HepG2 (cell line): ENCODE data around the gene ATG4D. TPM values are rescaled to one million over a fixed set of nuclear protein-coding genes. Genes with fewer than 3 reads are reported as not detected.

Experiments used
- CHD4 ChIP-seq: fragments of 200-600 bp; sonication (generic); IDR thresholded peaks from 2 replicates; pipeline ENCODE4 v1.7.0; 2017; ENCODE audit warnings: mild to moderate bottlenecking, low read length, borderline replicate concordance
- FOXM1 ChIP-seq: sonication (generic); formaldehyde crosslinking; IDR thresholded peaks from 2 replicates; pipeline ENCODE4 v1.5.0; 2020; ENCODE audit warnings: missing genetic modification reagents
- KAT8 ChIP-seq: IDR thresholded peaks from 2 replicates; pipeline ENCODE4 v1.6.1; 2016; ENCODE audit warnings: missing genetic modification reagents, missing compliant biosample characterization
- KDM3A ChIP-seq: IDR thresholded peaks from 2 replicates; pipeline ENCODE4 v1.6.1; 2018; ENCODE audit warnings: low read depth, missing compliant biosample characterization
- LBX2 ChIP-seq: sonication (generic); formaldehyde crosslinking; IDR thresholded peaks from 2 replicates; pipeline ENCODE4 v1.5.0; 2020; ENCODE audit warnings: missing genetic modification reagents, mild to moderate bottlenecking, borderline replicate concordance
- MED8 ChIP-seq: sonication (generic); formaldehyde crosslinking; IDR thresholded peaks from 2 replicates; pipeline ENCODE4 v1.8.1; 2023; ENCODE audit warnings: mild to moderate bottlenecking, missing genetic modification reagents; ENCODE audit not compliant: insufficient replicate concordance
- NFE2 ChIP-seq: sonication (generic); formaldehyde crosslinking; IDR thresholded peaks from 2 replicates; pipeline ENCODE4 v1.4.0; 2020; ENCODE audit warnings: missing genetic modification reagents
- POLR2A ChIP-seq, 2 experiments: IDR thresholded peaks; 2 replicates each; pipeline ENCODE4 v1.6.1; 2011; ENCODE audit warnings: low read depth in 2 of 2, low read length in 2 of 2, mild to moderate bottlenecking in 1 of 2, moderate library complexity in 1 of 2; ENCODE audit not compliant: insufficient read depth in 1 of 2
- RELA ChIP-seq: sonication (generic); formaldehyde crosslinking; IDR thresholded peaks from 2 replicates; pipeline ENCODE4 v1.4.0; 2020; ENCODE audit warnings: missing genetic modification reagents
- SMYD3 ChIP-seq: sonication (generic); formaldehyde crosslinking; IDR thresholded peaks from 2 replicates; pipeline ENCODE4 v1.8.1; 2023; ENCODE audit warnings: mild to moderate bottlenecking, missing genetic modification reagents
- TBP ChIP-seq: sonication (generic); formaldehyde crosslinking; IDR thresholded peaks from 2 replicates; pipeline ENCODE4 v1.5.0; 2020; ENCODE audit warnings: missing genetic modification reagents
- TEAD2 ChIP-seq: sonication (generic); formaldehyde crosslinking; IDR thresholded peaks from 2 replicates; pipeline ENCODE4 v1.9.0; 2021; ENCODE audit warnings: missing genetic modification reagents
- ZNF235 ChIP-seq: sonication (generic); formaldehyde crosslinking; IDR thresholded peaks from 2 replicates; pipeline ENCODE4 v1.8.1; 2023; ENCODE audit warnings: mild to moderate bottlenecking, missing genetic modification reagents, borderline replicate concordance
- ZNF292 ChIP-seq: sonication (generic); formaldehyde crosslinking; IDR thresholded peaks from 2 replicates; pipeline ENCODE4 v1.8.1; 2022; ENCODE audit warnings: mild to moderate bottlenecking, low read depth, missing genetic modification reagents, borderline replicate concordance
- ZNF367 ChIP-seq: sonication (generic); formaldehyde crosslinking; IDR thresholded peaks from 2 replicates; pipeline ENCODE4 v1.4.0; 2020; ENCODE audit warnings: missing genetic modification reagents, borderline replicate concordance
- ZNF674 ChIP-seq: sonication (generic); formaldehyde crosslinking; IDR thresholded peaks from 2 replicates; pipeline ENCODE4 v1.5.0; 2020; ENCODE audit warnings: low read depth, mild to moderate bottlenecking, missing genetic modification reagents
- ZNF687 ChIP-seq: sonication (generic); formaldehyde crosslinking; IDR thresholded peaks from 2 replicates; pipeline ENCODE4 v1.5.1; 2020; ENCODE audit warnings: mild to moderate bottlenecking, missing genetic modification reagents, moderate library complexity
- ZNF788 ChIP-seq: sonication (generic); formaldehyde crosslinking; IDR thresholded peaks from 2 replicates; pipeline ENCODE4 v1.5.0; 2020; ENCODE audit warnings: mild to moderate bottlenecking, missing genetic modification reagents, borderline replicate concordance
- ZNF841 ChIP-seq: sonication (generic); formaldehyde crosslinking; IDR thresholded peaks from 2 replicates; pipeline ENCODE4 v1.8.1; 2023; ENCODE audit warnings: missing genetic modification reagents, borderline replicate concordance
- ZNF879 ChIP-seq: sonication (generic); formaldehyde crosslinking; IDR thresholded peaks from 2 replicates; pipeline ENCODE4 v1.8.1; 2023; ENCODE audit warnings: missing genetic modification reagents
- polyA plus RNA-seq, 8 experiments: library from polyadenylated mRNA; depleted of rRNA in 3 of 8; stranded (reverse) in 7 of 8; unstranded in 1 of 8; fragments of >200 nt; fragmentation: Illumina TruSeq in 4 of 8; extraction: Trizol in 4 of 8; gene quantifications; 2 replicates each; pipeline versions ENCODE4 v1.2.1 to v1.2.3, GENCODE V29; 2011 to 2016; ENCODE audit warnings: low read depth in 4 of 8, missing spikeins in 1 of 8, mixed read lengths in 1 of 8; ENCODE audit not compliant: insufficient read depth in 1 of 8
- total RNA-seq, 5 experiments: library from RNA; depleted of rRNA; stranded (reverse); fragments of >200 nt; fragmentation: Illumina TruSeq; extraction: Trizol; gene quantifications; 2 replicates each; pipeline ENCODE4 v1.2.3, GENCODE V29; 2016; ENCODE audit warnings: low read depth in 1 of 5
- TF ChIP-seq, protein P1 (sequence below): IDR thresholded peaks from 2 replicates; pipeline ENCODE4 v1.6.1; 2016; ENCODE audit warnings: low read depth, missing genetic modification reagents, missing compliant biosample characterization

Gene ATG4D
- total and polyA plus RNA-seq, 2 of the 13 experiments (the other 11 are each of a cell fraction or from before 2014, with no cell fraction given) = 17.8 to 19.0 TPM

GRCh38 chr19:10502524-10503001, 41.1 kb upstream of the ATG4D start (continued):
- TF ChIP-seq, protein P1, sequence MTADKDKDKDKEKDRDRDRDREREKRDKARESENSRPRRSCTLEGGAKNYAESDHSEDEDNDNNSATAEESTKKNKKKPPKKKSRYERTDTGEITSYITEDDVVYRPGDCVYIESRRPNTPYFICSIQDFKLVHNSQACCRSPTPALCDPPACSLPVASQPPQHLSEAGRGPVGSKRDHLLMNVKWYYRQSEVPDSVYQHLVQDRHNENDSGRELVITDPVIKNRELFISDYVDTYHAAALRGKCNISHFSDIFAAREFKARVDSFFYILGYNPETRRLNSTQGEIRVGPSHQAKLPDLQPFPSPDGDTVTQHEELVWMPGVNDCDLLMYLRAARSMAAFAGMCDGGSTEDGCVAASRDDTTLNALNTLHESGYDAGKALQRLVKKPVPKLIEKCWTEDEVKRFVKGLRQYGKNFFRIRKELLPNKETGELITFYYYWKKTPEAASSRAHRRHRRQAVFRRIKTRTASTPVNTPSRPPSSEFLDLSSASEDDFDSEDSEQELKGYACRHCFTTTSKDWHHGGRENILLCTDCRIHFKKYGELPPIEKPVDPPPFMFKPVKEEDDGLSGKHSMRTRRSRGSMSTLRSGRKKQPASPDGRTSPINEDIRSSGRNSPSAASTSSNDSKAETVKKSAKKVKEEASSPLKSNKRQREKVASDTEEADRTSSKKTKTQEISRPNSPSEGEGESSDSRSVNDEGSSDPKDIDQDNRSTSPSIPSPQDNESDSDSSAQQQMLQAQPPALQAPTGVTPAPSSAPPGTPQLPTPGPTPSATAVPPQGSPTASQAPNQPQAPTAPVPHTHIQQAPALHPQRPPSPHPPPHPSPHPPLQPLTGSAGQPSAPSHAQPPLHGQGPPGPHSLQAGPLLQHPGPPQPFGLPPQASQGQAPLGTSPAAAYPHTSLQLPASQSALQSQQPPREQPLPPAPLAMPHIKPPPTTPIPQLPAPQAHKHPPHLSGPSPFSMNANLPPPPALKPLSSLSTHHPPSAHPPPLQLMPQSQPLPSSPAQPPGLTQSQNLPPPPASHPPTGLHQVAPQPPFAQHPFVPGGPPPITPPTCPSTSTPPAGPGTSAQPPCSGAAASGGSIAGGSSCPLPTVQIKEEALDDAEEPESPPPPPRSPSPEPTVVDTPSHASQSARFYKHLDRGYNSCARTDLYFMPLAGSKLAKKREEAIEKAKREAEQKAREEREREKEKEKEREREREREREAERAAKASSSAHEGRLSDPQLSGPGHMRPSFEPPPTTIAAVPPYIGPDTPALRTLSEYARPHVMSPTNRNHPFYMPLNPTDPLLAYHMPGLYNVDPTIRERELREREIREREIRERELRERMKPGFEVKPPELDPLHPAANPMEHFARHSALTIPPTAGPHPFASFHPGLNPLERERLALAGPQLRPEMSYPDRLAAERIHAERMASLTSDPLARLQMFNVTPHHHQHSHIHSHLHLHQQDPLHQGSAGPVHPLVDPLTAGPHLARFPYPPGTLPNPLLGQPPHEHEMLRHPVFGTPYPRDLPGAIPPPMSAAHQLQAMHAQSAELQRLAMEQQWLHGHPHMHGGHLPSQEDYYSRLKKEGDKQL (CRISPR knock-in tag) = peak; percentile 62; the same call in 1 of the 2 replicates
- TF ChIP-seq LBX2 (0 out of 2 replicates have a peak, but pooled peaks have one; percentile 67), KAT8 (peak; percentile 68; the same call in 1 of the 2 replicates), ZNF841 (peak; percentile 67; the same call in 1 of the 2 replicates), SMYD3 (CRISPR knock-in tag) (no peak; the same call in 1 of the 2 replicates), ZNF235 (CRISPR knock-in tag) (peak; percentile 67; the same call in 1 of the 2 replicates), NFE2 (CRISPR knock-in tag) (peak; percentile 85; the same call in 1 of the 2 replicates), FOXM1 (CRISPR knock-in tag) (no peak), POLR2A (IDR thresholded peaks at IDR 0.05; ENCODE audit: insufficient read depth in 1 of 2, low read depth in 2 of 2, low read length in 2 of 2) (peak; percentile 64 to 79), ZNF788 (CRISPR knock-in tag) (peak; percentile 77; the same call in 1 of the 2 replicates), KDM3A (CRISPR knock-in tag) (peak; percentile 26), ZNF367 (0 out of 2 replicates have a peak, but pooled peaks have one; percentile 7), TEAD2 (CRISPR knock-in tag) (0 out of 2 replicates have a peak, but pooled peaks have one; percentile 3), TBP (no peak), ZNF674 (CRISPR knock-in tag) (0 out of 2 replicates have a peak, but pooled peaks have one; percentile 29), ZNF879 (peak; percentile 51; the same call in 1 of the 2 replicates), CHD4 (no peak), ZNF687 (peak; percentile 74), MED8 (peak; percentile 47), ZNF292 (no peak), RELA (no peak)
